ENCODE results near the gene TEP1. TPM values are rescaled to one million over a fixed set of nuclear protein-coding genes. Genes with fewer than 3 reads are reported as not detected.

The TEP1 gene
- total and polyA plus RNA-seq, 2 of the 13 experiments (the other 11 are each of a cell fraction or from before 2014, with no cell fraction given): 11.0 to 12.8 TPM

DNA sequence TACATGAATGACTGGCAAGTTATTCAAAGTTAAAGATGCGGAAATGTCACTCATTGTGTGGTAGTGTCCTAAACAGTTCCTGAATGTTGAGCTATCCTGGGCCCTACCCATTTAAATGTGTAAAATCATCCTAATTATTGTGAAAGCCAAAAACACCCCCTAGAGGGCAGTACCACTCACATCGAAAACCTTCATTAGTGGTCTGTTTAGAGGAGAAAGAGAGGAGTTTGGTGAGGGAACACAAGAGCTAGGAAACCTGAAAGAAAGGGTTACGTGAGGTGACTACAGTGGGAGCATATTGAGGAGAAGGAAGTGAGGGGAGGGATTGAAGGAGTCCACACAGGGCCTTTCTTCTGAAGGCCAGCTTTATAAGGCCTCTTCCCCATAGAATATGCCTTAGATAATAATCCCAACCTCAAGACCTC is 2.5 kb upstream of the TEP1 start (continued):
- TF ChIP-seq ETV6 (CRISPR knock-in tag; conservative IDR thresholded peaks at IDR 0.05) (no peak), RAD21 (CRISPR knock-in tag; IDR thresholded peaks at IDR 0.05) (0 out of 2 replicates have a peak, but pooled peaks have one; percentile 36), ZNF557 (CRISPR knock-in tag; IDR thresholded peaks at IDR 0.05) (no peak), RFX5 (IDR thresholded peaks at IDR 0.05; ENCODE audit: low read depth, low read length) (no peak), MED1 (CRISPR knock-in tag; IDR thresholded peaks at IDR 0.05) (0 out of 2 replicates have a peak, but pooled peaks have one; percentile 16), IRF2 (CRISPR knock-in tag; IDR thresholded peaks at IDR 0.05) (0 out of 2 replicates have a peak, but pooled peaks have one; percentile 52), RELA (CRISPR knock-in tag; IDR thresholded peaks at IDR 0.05) (no peak), SOX5 (CRISPR knock-in tag; IDR thresholded peaks at IDR 0.05; ENCODE audit: borderline replicate concordance) (0 out of 2 replicates have a peak, but pooled peaks have one; percentile 31), ZNF138 (CRISPR knock-in tag; IDR thresholded peaks at IDR 0.05; ENCODE audit: low read depth) (no peak), ZC3H4 (CRISPR knock-in tag; IDR thresholded peaks at IDR 0.05; ENCODE audit: borderline replicate concordance) (no peak), ZNF12 (CRISPR knock-in tag; IDR thresholded peaks at IDR 0.05) (no peak), ZNF292 (CRISPR knock-in tag; IDR thresholded peaks at IDR 0.05; ENCODE audit: borderline replicate concordance, low read depth) (no peak), ERF (CRISPR knock-in tag; IDR thresholded peaks at IDR 0.05) (peak; percentile 60; the same call in 1 of the 2 replicates), ZNF44 (CRISPR knock-in tag; IDR thresholded peaks at IDR 0.05) (no peak), FOXK1 (CRISPR knock-in tag; IDR thresholded peaks at IDR 0.05; ENCODE audit: borderline replicate concordance, low read depth) (no peak)
- TF ChIP-seq, protein P1, sequence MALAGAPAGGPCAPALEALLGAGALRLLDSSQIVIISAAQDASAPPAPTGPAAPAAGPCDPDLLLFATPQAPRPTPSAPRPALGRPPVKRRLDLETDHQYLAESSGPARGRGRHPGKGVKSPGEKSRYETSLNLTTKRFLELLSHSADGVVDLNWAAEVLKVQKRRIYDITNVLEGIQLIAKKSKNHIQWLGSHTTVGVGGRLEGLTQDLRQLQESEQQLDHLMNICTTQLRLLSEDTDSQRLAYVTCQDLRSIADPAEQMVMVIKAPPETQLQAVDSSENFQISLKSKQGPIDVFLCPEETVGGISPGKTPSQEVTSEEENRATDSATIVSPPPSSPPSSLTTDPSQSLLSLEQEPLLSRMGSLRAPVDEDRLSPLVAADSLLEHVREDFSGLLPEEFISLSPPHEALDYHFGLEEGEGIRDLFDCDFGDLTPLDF (CRISPR knock-in tag; IDR thresholded peaks at IDR 0.05): no peak
- TF ChIP-seq, protein P2, sequence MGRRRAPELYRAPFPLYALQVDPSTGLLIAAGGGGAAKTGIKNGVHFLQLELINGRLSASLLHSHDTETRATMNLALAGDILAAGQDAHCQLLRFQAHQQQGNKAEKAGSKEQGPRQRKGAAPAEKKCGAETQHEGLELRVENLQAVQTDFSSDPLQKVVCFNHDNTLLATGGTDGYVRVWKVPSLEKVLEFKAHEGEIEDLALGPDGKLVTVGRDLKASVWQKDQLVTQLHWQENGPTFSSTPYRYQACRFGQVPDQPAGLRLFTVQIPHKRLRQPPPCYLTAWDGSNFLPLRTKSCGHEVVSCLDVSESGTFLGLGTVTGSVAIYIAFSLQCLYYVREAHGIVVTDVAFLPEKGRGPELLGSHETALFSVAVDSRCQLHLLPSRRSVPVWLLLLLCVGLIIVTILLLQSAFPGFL (CRISPR knock-in tag; IDR thresholded peaks at IDR 0.05): no peak
- TF ChIP-seq, protein P3, sequence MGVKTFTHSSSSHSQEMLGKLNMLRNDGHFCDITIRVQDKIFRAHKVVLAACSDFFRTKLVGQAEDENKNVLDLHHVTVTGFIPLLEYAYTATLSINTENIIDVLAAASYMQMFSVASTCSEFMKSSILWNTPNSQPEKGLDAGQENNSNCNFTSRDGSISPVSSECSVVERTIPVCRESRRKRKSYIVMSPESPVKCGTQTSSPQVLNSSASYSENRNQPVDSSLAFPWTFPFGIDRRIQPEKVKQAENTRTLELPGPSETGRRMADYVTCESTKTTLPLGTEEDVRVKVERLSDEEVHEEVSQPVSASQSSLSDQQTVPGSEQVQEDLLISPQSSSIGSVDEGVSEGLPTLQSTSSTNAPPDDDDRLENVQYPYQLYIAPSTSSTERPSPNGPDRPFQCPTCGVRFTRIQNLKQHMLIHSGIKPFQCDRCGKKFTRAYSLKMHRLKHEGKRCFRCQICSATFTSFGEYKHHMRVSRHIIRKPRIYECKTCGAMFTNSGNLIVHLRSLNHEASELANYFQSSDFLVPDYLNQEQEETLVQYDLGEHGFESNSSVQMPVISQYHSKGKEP (CRISPR knock-in tag; IDR thresholded peaks at IDR 0.05): no peak
- TF ChIP-seq, protein P4, sequence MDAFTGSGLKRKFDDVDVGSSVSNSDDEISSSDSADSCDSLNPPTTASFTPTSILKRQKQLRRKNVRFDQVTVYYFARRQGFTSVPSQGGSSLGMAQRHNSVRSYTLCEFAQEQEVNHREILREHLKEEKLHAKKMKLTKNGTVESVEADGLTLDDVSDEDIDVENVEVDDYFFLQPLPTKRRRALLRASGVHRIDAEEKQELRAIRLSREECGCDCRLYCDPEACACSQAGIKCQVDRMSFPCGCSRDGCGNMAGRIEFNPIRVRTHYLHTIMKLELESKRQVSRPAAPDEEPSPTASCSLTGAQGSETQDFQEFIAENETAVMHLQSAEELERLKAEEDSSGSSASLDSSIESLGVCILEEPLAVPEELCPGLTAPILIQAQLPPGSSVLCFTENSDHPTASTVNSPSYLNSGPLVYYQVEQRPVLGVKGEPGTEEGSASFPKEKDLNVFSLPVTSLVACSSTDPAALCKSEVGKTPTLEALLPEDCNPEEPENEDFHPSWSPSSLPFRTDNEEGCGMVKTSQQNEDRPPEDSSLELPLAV (CRISPR knock-in tag; conservative IDR thresholded peaks at IDR 0.05; ENCODE audit: low read depth): no peak
- TF ChIP-seq, protein P5, sequence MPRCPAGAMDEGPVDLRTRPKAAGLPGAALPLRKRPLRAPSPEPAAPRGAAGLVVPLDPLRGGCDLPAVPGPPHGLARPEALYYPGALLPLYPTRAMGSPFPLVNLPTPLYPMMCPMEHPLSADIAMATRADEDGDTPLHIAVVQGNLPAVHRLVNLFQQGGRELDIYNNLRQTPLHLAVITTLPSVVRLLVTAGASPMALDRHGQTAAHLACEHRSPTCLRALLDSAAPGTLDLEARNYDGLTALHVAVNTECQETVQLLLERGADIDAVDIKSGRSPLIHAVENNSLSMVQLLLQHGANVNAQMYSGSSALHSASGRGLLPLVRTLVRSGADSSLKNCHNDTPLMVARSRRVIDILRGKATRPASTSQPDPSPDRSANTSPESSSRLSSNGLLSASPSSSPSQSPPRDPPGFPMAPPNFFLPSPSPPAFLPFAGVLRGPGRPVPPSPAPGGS (CRISPR knock-in tag; IDR thresholded peaks at IDR 0.05): no peak
- TF ChIP-seq, protein P6, sequence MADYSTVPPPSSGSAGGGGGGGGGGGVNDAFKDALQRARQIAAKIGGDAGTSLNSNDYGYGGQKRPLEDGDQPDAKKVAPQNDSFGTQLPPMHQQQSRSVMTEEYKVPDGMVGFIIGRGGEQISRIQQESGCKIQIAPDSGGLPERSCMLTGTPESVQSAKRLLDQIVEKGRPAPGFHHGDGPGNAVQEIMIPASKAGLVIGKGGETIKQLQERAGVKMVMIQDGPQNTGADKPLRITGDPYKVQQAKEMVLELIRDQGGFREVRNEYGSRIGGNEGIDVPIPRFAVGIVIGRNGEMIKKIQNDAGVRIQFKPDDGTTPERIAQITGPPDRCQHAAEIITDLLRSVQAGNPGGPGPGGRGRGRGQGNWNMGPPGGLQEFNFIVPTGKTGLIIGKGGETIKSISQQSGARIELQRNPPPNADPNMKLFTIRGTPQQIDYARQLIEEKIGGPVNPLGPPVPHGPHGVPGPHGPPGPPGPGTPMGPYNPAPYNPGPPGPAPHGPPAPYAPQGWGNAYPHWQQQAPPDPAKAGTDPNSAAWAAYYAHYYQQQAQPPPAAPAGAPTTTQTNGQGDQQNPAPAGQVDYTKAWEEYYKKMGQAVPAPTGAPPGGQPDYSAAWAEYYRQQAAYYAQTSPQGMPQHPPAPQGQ (CRISPR knock-in tag; IDR thresholded peaks at IDR 0.05; ENCODE audit: borderline replicate concordance): 0 out of 2 replicates have a peak, but pooled peaks have one; percentile 25
- TF ChIP-seq, protein P7, sequence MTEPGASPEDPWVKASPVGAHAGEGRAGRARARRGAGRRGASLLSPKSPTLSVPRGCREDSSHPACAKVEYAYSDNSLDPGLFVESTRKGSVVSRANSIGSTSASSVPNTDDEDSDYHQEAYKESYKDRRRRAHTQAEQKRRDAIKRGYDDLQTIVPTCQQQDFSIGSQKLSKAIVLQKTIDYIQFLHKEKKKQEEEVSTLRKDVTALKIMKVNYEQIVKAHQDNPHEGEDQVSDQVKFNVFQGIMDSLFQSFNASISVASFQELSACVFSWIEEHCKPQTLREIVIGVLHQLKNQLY (CRISPR knock-in tag; IDR thresholded peaks at IDR 0.05): no peak
